Endothelial cell of hepatic sinusoid (primary cell): ENCODE measurements around the gene CDK16.

Experiments used
- in situ Hi-C: cut with HindIII; loops from 2 replicates; pipeline ENCODE4 v1.10.0; 2017; ENCODE audit warnings: low sequenced_read_pairs

Gene CDK16

DNA sequence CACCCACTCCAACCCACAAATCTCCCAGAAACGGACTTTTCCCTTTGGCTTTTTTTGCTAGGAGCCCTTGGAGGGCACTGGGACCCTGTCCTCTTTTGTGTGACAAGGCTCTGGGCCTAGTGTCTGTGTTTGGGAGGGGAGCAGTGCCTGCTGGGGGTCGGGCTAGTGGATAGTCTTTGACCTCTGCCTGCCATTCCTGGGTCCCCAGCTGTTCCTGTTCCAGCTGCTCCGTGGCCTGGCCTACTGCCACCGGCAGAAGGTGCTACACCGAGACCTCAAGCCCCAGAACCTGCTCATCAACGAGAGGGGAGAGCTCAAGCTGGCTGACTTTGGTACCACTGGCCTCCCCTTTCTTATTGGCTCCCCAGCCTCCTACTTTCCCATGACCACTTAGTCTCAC is 7.6 kb downstream of the CDK16 start:
- in situ Hi-C loops = no loop called here

DNA sequence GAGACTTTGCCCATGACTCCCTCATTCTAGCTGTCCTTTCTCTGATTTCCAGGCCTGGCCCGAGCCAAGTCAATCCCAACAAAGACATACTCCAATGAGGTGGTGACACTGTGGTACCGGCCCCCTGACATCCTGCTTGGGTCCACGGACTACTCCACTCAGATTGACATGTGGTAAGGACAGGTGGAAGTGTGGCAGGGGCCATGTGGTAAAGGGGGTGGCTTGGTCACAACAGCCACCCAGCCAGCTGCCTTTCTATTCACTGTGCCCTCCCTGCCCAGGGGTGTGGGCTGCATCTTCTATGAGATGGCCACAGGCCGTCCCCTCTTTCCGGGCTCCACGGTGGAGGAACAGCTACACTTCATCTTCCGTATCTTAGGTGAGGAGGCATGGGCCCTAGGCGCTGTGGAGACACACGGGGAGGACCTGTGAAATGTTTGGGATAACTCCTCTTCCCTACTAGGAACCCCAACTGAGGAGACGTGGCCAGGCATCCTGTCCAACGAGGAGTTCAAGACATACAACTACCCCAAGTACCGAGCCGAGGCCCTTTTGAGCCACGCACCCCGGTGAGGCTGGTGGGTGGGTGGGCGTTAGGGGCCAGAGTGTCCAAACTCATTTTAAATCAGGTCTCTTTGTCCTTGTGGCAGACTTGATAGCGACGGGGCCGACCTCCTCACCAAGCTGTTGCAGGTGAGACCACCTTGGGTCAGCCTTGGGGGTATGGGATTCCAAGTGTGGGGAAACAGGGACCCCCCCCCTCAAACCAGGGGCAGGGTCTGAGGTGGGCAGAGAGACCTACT is 8.3 kb downstream of the CDK16 start:
- in situ Hi-C loops = no loop called here

DNA sequence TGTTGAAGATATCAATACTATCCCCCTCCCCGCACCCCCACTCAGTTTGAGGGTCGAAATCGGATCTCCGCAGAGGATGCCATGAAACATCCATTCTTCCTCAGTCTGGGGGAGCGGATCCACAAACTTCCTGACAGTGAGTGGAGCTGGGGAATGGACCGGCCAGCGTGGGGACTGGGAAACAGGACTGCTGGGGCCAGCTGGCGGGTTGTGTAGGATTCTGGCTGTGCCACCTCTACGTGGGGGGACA is 8.8 kb downstream of the CDK16 start:
- in situ Hi-C loops = no loop called here

DNA sequence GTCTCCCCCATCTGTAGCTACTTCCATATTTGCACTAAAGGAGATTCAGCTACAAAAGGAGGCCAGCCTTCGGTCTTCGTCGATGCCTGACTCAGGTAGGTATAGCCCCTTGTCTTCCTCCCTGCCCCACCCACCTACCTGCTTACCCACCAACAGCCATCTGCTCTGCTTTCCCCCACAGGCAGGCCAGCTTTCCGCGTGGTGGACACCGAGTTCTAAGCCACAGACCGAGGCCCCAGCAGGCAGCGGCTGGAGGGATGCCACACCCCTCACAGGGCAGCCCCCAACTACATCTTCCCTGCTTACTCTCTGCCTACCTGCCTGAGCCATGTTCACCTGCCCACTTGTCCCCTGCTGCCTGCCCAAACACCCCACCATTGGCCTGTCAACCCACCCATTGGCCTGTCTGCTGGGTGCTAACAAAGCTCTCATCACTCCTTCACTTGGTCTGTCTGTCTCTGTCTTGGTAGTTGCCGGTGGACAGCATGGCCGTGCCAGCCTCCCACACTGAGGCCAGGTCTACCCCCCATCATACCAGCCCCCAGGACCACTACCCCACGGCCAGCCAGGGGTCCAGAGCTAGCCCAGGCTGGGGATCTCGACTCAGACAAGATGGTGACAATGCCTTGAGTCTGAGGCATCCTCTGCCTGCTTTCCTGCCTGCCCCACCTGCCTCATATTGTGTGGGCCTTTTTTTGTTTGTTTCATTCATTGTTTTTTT is 10.2 kb downstream of the CDK16 start:
- in situ Hi-C loops = no loop called here

DNA sequence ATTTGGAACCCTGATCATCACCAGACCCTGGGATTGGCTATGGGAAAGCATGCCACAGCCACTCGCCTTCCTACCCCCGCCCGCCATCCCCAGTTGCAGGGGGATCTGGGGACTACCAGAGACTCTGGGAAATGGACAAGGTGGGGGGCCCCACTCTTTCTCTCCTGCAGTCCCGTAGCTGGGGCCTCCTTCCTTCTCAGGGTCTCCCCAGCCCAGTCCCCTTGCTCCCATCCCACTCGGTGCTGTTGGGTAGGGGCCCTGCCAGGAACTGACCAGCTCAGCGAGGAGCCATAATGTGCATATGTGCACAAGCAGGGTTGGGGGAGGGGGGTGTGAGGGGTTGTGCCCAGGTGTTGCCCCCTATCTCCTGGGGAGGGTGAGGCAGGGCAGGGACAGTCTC is 10.9 kb downstream of the CDK16 start:
- in situ Hi-C loops = no loop called here

DNA sequence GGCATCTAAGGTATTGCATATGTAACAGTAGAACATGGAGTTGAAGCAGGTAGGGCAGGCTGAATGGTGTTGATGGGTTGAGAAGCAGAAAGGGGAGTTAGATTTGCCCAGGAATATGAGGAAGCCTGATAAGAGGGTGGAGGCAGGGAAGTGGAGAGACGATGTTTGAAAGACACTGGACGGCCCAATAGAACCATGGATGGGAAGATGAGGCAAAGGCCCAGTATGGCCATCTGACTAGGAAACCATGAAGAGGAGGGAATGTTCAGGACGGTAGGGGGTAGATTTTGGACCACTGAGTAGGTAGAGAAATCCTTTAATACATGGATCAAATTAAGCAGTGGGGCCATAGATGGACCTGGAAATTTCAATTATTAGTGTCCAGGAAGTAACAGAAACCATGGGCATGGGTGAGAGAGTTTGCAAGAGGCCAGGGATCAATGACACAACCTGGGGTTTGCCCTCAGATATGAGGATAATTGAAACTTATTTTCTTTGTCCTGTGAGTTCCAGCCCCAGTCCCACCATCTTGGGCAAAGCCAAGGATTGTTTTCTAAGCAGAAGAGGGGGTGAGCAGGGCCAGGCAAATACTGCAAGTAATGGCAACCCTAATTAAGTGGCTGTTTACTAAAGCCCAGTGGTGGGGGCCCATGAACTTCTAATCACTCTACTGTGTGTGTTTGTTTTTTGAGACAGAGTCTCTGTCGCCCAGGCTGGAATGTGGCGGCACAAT is 11.8 kb downstream of the CDK16 start:
- in situ Hi-C loops = no loop called here

DNA sequence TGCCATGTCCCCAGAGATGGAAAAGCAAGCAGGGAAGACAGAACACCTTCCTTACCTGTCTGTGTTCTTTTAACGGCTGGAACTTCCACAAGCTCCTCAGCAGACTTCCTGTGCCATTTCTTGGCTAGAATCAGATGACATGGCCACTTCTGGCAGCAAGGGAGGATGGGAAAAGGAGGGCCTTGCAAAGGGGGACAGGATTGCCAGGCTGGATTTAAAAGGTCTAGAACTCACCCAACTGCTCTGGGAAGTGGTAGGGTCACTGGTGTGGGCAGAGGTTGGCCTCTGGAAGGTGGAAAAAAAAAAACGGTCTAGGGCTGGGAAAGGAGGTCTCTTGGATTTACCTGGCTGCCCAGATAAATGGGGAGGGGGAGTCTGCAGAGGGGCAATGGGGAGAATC is 12.7 kb downstream of the CDK16 start:
- in situ Hi-C loops = no loop called here

DNA sequence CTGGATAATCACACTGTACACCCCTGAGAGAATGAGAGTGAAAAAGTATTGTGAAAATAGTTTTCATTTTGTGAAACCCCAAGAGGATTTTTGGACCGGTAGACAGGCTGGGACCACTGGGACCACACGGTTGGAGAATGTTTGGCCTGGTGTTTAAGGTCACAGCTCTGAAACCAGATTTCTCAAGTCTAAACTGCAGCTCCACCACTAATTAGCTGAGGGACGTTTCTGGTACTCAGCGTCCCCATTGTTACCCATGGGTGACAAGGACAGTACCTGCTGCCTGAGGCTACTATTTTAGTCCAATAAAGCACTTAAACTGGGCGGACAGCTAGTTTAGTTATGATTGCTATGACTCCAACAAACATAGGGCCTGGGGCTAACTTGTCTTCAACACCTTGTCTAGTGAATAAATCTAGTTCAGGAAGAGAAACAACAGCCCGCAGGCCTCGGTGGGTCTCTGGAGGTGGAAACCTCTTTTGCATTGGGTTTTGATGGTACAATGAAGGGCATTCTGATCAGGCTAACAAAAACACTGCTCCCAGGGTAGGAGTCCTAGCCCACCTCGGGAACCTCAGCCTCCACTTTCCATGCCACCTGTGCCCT is 13.8 kb downstream of the CDK16 start:
- in situ Hi-C loops = no loop called here

DNA sequence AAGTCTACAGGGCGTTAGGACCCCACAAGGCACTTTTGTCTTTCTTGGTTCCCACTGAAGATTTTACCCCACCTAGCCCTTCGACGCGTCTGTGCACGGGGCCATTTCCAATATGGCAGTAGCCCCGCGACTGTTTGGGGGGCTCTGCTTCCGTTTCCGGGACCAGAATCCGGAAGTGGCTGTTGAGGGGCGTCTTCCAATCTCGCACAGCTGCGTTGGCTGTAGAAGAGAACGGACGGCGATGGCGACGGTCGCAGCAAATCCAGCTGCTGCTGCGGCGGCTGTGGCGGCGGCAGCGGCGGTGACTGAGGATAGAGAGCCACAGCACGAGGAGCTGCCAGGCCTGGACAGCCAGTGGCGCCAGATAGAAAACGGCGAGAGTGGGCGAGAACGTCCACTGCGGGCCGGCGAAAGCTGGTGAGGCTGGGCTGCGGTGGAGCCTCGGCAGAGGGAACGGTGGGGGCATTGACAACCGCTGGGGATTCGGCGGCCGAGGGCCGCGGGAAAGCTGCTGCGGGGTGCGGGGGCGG is 14.4 kb downstream of the CDK16 start, which contains the start of gene USP11:
TSS of gene USP11 (plus strand) at position 207 of the 530 bp plus-strand sequence. CDS start at position 242, 35 bp downstream.
- in situ Hi-C loops = no loop called here

DNA sequence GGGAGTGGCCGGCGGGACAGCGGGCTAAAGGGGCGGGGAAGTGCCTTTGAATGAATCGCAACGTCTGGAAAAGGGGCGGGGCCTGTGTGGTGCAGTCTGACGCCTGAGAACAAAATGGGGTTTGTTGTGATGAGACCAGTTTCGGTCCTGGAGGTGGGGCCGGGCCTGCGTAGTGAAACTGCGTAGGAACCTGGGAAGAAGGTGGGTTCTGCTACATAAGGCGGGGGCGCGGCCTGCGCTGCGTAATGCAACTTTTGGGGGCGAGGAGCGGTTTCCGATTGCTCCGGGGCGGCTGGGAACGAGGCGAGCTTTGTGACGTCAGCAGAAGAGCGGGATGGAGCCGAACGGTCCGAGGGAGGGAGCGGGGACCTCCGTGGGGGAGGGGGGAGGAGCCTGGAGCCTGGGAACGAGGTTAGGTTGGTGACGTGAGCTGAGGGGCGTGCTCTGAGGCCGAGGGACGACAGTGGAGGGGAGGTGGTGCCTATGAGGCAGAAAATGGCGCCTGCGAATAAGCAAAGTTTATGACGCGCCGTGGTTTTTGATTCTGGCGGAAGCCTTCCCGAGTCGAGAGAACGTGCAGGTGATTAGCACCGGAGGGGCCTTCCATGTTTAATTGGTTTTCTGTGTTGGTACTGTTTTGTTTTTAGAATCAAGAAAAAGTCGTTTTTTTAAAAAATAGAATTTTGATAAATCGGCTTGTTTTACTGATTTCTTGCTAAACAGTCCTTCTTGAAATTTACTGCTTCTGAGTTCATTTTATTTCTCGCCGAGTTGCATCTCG is 15.0 kb downstream of the CDK16 start:
- in situ Hi-C loops = no loop called here

DNA sequence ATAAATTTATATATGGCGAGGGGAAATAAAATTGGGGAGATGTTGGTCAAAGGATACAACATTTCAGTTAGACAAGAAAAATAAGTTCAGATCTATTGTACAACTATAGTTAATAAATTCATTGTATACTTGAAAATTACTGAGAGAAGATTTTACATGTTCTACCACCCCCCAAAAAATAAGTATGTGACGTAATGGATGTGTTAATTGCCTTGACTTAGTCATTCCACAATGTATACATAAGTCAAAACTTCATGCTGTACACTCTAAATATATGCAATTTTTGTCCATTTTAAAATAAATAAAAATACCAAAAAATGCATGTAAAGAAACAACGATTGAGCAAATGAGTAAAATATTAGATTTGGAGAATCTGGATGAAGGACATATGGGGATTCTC is 16.1 kb downstream of the CDK16 start:
- in situ Hi-C loops = no loop called here

DNA sequence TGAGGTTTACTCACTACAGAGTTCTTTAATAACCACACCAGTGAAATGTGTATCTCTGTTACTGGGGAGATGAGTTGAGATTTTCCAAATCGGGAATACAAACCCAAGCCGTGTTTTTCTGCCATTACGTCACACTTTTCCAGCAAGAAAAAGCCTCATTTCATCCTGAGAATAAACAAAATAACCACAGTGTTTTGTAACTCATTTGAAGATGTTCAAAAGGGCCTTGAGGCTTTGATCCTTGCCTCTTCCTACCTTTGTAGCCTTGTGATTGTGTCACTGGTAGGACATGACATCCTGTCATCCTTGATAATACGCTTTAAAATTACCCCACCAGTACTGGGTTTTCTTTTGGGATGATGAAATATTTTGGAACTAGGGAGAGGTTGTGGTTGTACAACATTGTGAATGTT is 17.2 kb downstream of the CDK16 start:
- in situ Hi-C loops = no loop called here

DNA sequence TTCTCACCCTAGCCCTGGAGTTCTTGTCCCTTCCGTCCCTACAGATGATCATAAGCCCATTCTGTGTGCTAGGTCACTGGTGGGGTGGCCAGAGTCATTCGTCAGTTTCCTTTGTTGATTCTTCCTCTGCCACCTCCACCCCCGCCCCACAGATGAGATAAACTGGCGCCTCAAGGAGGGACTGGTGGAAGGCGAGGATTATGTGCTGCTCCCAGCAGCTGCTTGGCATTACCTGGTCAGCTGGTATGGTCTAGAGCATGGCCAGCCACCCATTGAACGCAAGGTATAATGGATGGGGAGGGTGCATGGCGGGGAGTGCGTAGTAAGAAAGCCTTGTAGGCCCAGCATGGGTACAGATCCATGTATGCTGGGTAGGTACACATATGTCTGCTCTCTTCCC is 20.7 kb downstream of the CDK16 start:
- in situ Hi-C loops = no loop called here

DNA sequence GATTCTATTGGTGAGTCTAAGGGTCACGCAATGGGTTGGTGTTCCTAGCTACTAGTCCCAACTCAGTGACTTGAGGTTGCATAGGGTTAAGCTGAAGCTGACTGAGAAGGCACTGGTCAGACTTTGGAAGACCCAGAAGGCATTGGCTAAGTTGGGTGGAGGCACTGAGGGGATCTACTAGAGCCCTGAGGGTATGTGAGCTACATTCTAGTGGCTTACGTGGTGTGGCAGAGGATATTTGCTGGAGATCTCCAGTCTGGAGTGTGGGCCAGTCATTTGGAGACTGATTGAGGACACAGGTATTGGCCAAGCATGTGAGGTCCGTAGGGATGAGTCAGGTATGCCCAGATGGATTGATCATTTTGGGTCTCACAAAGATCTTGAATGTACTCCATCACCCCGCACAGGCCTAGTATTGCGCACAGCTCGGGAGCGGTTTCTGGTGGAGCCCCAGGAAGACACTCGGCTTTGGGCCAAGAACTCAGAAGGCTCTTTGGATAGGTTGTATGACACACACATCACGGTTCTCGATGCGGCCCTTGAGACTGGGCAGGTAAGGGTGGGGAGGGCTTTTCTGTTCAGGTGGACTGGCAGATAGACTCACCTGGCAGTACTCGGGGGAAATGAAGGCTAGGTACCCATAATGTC is 21.5 kb downstream of the CDK16 start:
- in situ Hi-C loops = no loop called here

DNA sequence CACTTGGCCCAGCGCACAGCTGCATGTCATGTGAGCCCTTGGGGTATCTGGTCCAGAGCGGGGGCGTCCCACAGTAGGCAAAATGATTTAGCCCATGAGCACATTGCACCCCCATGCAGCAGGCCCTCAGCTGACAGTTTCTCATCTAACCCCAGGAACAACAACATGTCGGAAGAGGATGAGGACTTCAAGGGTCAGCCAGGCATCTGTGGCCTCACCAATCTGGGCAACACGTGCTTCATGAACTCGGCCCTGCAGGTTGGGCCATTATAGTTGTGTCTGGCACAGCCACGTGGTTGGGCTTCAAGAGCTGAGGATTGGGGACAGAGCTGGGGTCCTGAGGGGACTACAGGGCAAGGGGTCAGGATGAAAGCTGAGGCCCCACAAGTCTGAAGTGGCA is 22.1 kb downstream of the CDK16 start:
- in situ Hi-C loops = no loop called here

DNA sequence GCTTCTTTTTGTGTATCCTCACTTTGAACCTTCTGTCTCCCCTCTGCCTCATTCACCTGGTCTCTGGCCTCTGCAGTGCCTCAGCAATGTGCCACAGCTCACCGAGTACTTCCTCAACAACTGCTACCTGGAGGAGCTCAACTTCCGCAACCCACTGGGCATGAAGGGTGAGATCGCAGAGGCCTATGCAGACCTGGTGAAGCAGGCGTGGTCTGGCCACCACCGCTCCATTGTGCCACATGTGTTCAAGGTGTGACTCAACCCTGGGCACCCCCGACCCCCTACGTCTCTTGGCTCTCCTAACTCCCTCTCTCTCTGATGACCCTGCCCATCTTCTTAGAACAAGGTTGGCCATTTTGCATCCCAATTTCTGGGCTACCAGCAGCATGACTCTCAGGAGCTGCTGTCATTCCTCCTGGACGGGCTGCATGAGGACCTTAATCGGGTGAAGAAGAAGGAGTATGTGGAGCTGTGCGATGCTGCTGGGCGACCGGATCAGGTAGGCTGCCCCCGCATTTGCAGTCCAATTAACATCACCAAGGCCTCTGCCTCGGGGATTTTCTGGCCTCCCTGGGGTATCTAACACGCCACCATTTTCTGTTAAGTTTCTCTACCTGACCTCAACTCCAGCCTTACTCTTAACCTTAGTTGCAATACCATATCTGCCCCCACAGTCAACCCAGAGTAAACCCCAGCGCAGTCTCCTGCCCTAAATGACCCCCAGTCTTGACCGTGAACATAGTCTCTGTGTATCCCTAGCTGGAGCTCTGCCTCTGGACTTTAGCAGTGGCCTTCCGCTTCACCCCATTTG is 22.9 kb downstream of the CDK16 start:
- in situ Hi-C loops = no loop called here

DNA sequence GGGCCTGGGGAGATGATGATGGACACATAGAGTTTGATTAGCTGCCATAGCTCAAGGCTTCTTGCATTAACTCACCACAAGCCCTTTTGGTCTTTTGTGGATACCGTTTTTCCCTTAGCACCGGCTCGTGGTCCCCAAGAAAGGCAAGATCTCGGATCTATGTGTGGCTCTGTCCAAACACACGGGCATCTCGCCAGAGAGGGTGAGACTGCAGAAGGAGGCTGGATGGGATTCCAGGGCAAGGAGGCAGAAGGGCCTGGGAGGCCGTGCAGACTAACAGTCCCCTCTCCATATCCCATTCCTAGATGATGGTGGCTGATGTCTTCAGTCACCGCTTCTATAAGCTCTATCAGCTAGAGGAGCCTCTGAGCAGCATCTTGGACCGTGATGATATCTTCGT is 23.8 kb downstream of the CDK16 start:
- in situ Hi-C loops = no loop called here

DNA sequence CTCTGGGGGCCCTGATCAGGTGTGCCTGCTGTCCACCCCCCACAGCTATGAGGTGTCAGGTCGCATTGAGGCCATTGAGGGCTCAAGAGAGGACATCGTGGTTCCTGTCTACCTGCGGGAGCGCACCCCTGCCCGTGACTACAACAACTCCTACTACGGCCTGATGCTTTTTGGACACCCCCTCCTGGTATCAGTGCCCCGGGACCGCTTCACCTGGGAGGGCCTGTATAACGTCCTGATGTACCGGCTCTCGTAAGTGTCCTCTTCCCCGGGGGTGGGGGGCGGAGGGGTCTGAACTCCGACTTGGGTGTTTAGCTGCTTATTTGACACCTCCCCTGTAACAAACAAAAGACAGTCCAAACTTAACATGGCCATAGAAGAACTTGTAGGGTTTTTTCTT is 24.9 kb downstream of the CDK16 start:
- in situ Hi-C loops = no loop called here

DNA sequence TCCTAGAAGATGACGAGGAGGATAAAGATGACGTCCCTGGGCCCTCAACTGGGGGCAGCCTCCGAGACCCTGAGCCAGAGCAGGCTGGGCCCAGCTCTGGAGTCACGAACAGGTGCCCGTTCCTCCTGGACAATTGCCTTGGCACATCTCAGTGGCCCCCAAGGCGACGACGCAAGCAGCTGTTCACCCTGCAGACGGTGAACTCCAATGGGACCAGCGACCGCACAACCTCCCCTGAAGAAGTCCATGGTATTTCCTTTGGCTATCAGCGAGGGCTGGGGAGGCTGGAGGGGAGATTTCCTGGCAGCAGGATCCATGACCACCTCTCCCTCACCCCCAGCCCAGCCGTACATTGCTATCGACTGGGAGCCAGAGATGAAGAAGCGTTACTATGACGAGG is 26.2 kb downstream of the CDK16 start:
- in situ Hi-C loops = no loop called here
